ENCODE results near the gene CEP97.

Gene CEP97

DNA sequence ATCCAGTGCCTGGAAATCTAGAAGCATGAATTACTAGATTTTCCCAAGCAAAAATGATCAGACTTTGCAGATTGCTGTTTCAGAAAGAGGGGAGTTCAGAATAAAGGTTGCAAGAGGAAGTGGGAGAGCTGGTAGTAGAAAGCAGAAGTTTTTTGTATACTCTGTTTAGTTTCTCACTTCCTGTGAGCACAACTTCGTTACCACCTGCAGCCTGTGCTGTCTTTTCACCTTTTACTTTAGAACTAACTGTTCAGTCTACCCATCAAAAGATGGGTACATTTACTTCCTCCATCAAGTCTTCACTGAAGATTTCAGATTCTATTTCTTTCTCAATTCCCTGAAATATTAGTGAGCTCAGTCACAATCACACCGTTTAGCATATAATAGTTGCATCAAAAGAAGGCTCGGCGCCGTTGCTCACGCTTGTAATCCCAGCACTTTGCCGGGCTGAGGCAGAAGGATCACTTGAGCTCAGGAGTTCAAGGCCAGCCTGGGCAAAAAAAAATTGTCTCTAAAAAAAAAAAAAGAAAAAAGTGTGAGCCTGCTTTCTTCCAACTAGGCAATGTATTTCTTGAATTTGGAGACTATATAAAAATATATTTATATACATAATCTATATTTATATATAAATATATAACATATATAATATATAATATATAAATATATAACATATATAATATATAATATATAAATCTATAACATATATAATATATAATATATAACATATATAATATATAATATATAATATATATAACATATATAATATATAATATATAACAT is 1.8 kb upstream of the CEP97 start:
- H4K8ac ChIP-seq (ENCODE audit: low read depth, low read length): no peak overlapping the region
- H2BK5ac ChIP-seq (ENCODE audit: low read depth, low read length, poor library complexity): no peak overlapping the region
- no peak overlapping the region for H3K4me3 ChIP-seq (ENCODE audit: low read depth, low read length)
- H3K23ac ChIP-seq (ENCODE audit: low read length): no peak overlapping the region
- peaks cover 0 to 1% of the 10 kb centered on the region in 2 experiments for H3K36me3 ChIP-seq (ENCODE audit: control insufficient read depth in 1 of 2, insufficient read depth in 2 of 2, low read length in 2 of 2)
- H4K91ac ChIP-seq (ENCODE audit: low read depth, low read length): no peak overlapping the region
- H2BK120ac ChIP-seq (ENCODE audit: insufficient read depth, low read length, poor library complexity): no peak overlapping the region
- H3K79me1 ChIP-seq (ENCODE audit: low read length): no peaks in the 10 kb centered on the region
- peaks cover 5% of the 10 kb centered on the region for H3K79me2 ChIP-seq (ENCODE audit: control insufficient read depth, insufficient read depth, low read length, poor library complexity)
- no peak overlapping the region for H3K14ac ChIP-seq (ENCODE audit: low read length)
- no peak overlapping the region for H3K4me2 ChIP-seq (ENCODE audit: low read length)
- H3K9ac ChIP-seq (ENCODE audit: low read length): no peak overlapping the region
- H3K4ac ChIP-seq (ENCODE audit: low read depth, low read length): no peak overlapping the region
- WGBS (ENCODE audit: extremely low coverage, insufficient coverage, insufficient read length): no CpG with 5 or more reads among the region's 7 CpGs
- no peaks in the 10 kb centered on the region for H3K4me1 ChIP-seq (ENCODE audit: control insufficient read depth in 1 of 2, insufficient read depth in 2 of 2, low read length in 2 of 2)
- H2AK5ac ChIP-seq (ENCODE audit: low read length): no peak overlapping the region
- no peaks in the 10 kb centered on the region for H3K27me3 ChIP-seq (ENCODE audit: insufficient read depth, low read length)
- H3K18ac ChIP-seq (ENCODE audit: low read length): no peak overlapping the region
- H2BK12ac ChIP-seq (ENCODE audit: low read length): no peak overlapping the region
- H4K12ac ChIP-seq (ENCODE audit: low read depth, low read length): no peak overlapping the region
- H3K9me3 ChIP-seq (ENCODE audit: insufficient read depth, low read depth, low read length): no peaks in the 10 kb centered on the region
- DNase-seq: no peak
- no peak overlapping the region for H2AFZ ChIP-seq (ENCODE audit: insufficient read depth, low read length, poor library complexity)
- no peak overlapping the region for H3K27ac ChIP-seq (ENCODE audit: low read depth, low read length)

DNA sequence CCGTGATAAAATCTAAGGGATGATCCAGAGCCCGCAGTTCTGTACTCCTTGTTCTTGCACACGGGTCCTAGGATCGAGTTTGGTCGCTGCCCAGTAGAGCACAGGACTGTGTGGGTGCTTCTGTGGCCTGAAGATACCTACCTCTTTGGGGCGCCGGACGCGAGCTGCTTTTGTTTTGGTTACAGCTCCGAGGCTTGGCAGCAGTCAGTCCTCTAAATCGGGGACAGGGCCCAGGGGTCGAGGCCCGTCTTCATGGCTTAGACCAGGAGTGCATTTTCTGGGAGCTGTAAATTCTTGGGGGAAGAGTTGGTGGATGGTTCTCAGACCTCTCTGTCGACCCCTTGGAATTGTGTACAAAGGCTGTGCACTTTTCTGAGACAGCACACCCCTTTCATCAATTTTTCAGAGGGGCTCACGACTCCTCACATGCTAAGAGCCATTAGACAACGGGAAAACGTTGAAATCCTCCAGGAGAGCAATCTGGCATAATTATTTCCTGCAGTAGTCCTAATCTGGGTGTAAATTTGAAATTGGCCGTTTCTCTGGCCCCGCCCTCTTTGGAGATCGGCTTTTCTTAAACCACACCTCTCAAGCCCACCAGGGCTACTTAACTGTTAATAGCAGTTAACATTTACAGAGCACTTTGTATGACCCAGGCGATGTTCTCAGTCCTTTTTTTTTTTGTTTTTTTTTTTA is 928 bp downstream of the CEP97 start:
- WGBS (ENCODE audit: extremely low coverage, insufficient coverage, insufficient read length): no CpG with 5 or more reads among the region's 21 CpGs

DNA sequence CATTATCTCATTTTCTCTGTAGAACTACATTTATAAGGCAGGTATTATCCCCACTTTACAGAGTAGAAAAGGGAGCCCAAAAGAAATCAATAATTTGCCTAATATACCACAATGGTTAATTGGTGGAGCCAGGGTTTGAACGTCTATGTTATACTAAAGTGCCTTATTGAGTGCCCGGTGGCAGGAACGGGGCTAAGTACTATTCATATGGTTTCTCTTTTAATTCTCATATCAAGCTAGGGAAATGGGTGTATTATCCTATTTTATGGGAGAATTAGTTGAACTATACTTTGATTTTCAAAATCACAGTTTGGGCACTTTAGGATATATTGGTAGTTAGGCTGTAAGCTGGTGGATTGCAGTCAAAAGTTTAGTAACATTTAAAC is 1.5 kb downstream of the CEP97 start:
- no peak overlapping the region for H3K4me3 ChIP-seq (ENCODE audit: low read depth, low read length)
- H3K27me3 ChIP-seq (ENCODE audit: insufficient read depth, low read length): no peaks in the 10 kb centered on the region
- H3K18ac ChIP-seq (ENCODE audit: low read length): no peak overlapping the region
- peaks cover 4 to 10% of the 10 kb centered on the region in 2 experiments for H3K36me3 ChIP-seq (ENCODE audit: control insufficient read depth in 1 of 2, insufficient read depth in 2 of 2, low read length in 2 of 2)
- no peaks in the 10 kb centered on the region for H3K9me3 ChIP-seq (ENCODE audit: insufficient read depth, low read depth, low read length)
- H3K79me1 ChIP-seq (ENCODE audit: low read length): no peaks in the 10 kb centered on the region
- no CpG with 5 or more reads among the region's 3 CpGs for WGBS (ENCODE audit: extremely low coverage, insufficient coverage, insufficient read length)
- H4K91ac ChIP-seq (ENCODE audit: low read depth, low read length): no peak overlapping the region
- no peak overlapping the region for H3K9ac ChIP-seq (ENCODE audit: low read length)
- no peaks in the 10 kb centered on the region for H3K4me1 ChIP-seq (ENCODE audit: control insufficient read depth in 1 of 2, insufficient read depth in 2 of 2, low read length in 2 of 2)
- no peak overlapping the region for H3K4ac ChIP-seq (ENCODE audit: low read depth, low read length)
- no peak overlapping the region for H4K12ac ChIP-seq (ENCODE audit: low read depth, low read length)
- DNase-seq: no peak
- H3K4me2 ChIP-seq (ENCODE audit: low read length): no peak overlapping the region
- no peak overlapping the region for H4K8ac ChIP-seq (ENCODE audit: low read depth, low read length)
- H2BK5ac ChIP-seq (ENCODE audit: low read depth, low read length, poor library complexity): no peak overlapping the region
- no peak overlapping the region for H2BK12ac ChIP-seq (ENCODE audit: low read length)
- H3K23ac ChIP-seq (ENCODE audit: low read length): no peak overlapping the region
- H3K27ac ChIP-seq (ENCODE audit: low read depth, low read length): no peak overlapping the region
- no peak overlapping the region for H3K14ac ChIP-seq (ENCODE audit: low read length)
- H2AFZ ChIP-seq (ENCODE audit: insufficient read depth, low read length, poor library complexity): no peak overlapping the region
- H2AK5ac ChIP-seq (ENCODE audit: low read length): no peak overlapping the region
- peaks cover 5% of the 10 kb centered on the region for H3K79me2 ChIP-seq (ENCODE audit: control insufficient read depth, insufficient read depth, low read length, poor library complexity)
- H2BK120ac ChIP-seq (ENCODE audit: insufficient read depth, low read length, poor library complexity): no peak overlapping the region

More for the DNA sequence above, 928 bp downstream of the CEP97 start:
- Histone ChIP-seq H3K18ac (ENCODE audit: low read length) (peak overlapping the region; percentile 74), H3K4ac (ENCODE audit: low read depth, low read length) (peak overlapping the region; percentile 65), H3K9ac (ENCODE audit: low read length) (peak overlapping the region; percentile 15), H2AFZ (ENCODE audit: insufficient read depth, low read length, poor library complexity) (peak overlapping the region; percentile 93), H3K4me2 (ENCODE audit: low read length) (peak overlapping the region; percentile 81), H3K4me1 (ENCODE audit: control insufficient read depth in 1 of 2, insufficient read depth in 2 of 2, low read length in 2 of 2) (no peaks in the 10 kb centered on the region), H2BK5ac (ENCODE audit: low read depth, low read length, poor library complexity) (no peak overlapping the region), H3K4me3 (ENCODE audit: low read depth, low read length) (peak overlapping the region; percentile 85), H2BK12ac (ENCODE audit: low read length) (no peak overlapping the region), H2AK5ac (ENCODE audit: low read length) (peak overlapping the region; percentile 53), H2BK120ac (ENCODE audit: insufficient read depth, low read length, poor library complexity) (no peak overlapping the region), H3K79me1 (ENCODE audit: low read length) (no peaks in the 10 kb centered on the region), H3K14ac (ENCODE audit: low read length) (peak overlapping the region; percentile 61), H3K27ac (ENCODE audit: low read depth, low read length) (no peak overlapping the region), H4K91ac (ENCODE audit: low read depth, low read length) (peak overlapping the region; percentile 41), H3K27me3 (ENCODE audit: insufficient read depth, low read length) (no peaks in the 10 kb centered on the region), H3K79me2 (ENCODE audit: control insufficient read depth, insufficient read depth, low read length, poor library complexity) (peaks cover 5% of the 10 kb centered on the region), H4K8ac (ENCODE audit: low read depth, low read length) (peak overlapping the region; percentile 95), H3K9me3 (ENCODE audit: insufficient read depth, low read depth, low read length) (no peaks in the 10 kb centered on the region), H3K36me3 (ENCODE audit: control insufficient read depth in 1 of 2, insufficient read depth in 2 of 2, low read length in 2 of 2) (peaks cover 4 to 10% of the 10 kb centered on the region in 2 experiments), H4K12ac (ENCODE audit: low read depth, low read length) (peak overlapping the region; percentile 86), H3K23ac (ENCODE audit: low read length) (no peak overlapping the region)
- no peak for DNase-seq

DNA sequence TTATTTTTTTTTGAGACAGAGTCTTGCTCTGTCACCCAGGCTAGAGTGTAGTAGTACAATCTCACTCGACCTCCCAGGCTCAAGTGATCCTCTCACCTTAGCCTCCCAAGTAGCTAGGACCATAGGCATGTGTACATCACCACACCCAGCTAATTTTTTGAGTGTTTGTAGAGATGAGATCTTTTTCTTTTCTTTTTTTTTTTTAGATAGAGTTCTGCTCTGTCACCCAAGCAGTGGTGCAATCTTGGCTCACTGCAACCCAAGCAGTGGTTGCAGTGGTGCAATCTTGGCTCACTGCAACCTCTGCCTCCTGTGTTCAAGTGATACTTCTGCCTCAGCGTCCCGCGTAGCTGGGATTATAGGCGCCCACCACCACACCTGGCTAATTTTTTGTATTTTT is 5.2 kb downstream of the CEP97 start:
- WGBS (ENCODE audit: extremely low coverage, insufficient coverage, insufficient read length): no CpG with 5 or more reads among the region's 5 CpGs
- H3K4me1 ChIP-seq (ENCODE audit: control insufficient read depth in 1 of 2, insufficient read depth in 2 of 2, low read length in 2 of 2): no peaks in the 10 kb centered on the region
- H4K12ac ChIP-seq (ENCODE audit: low read depth, low read length): no peak overlapping the region
- no peak overlapping the region for H2BK120ac ChIP-seq (ENCODE audit: insufficient read depth, low read length, poor library complexity)
- H2BK12ac ChIP-seq (ENCODE audit: low read length): no peak overlapping the region
- no peak overlapping the region for H2BK5ac ChIP-seq (ENCODE audit: low read depth, low read length, poor library complexity)
- peaks cover 5% of the 10 kb centered on the region for H3K79me2 ChIP-seq (ENCODE audit: control insufficient read depth, insufficient read depth, low read length, poor library complexity)
- no peak overlapping the region for H3K4me3 ChIP-seq (ENCODE audit: low read depth, low read length)
- H3K23ac ChIP-seq (ENCODE audit: low read length): no peak overlapping the region
- no peak overlapping the region for H3K14ac ChIP-seq (ENCODE audit: low read length)
- H3K4ac ChIP-seq (ENCODE audit: low read depth, low read length): no peak overlapping the region
- H3K27ac ChIP-seq (ENCODE audit: low read depth, low read length): no peak overlapping the region
- H3K27me3 ChIP-seq (ENCODE audit: insufficient read depth, low read length): no peaks in the 10 kb centered on the region
- no peaks in the 10 kb centered on the region for H3K79me1 ChIP-seq (ENCODE audit: low read length)
- H3K9ac ChIP-seq (ENCODE audit: low read length): no peak overlapping the region
- no peak overlapping the region for H4K91ac ChIP-seq (ENCODE audit: low read depth, low read length)
- H3K36me3 ChIP-seq (ENCODE audit: control insufficient read depth in 1 of 2, insufficient read depth in 2 of 2, low read length in 2 of 2): peaks cover 14 to 20% of the 10 kb centered on the region in 2 experiments
- H3K9me3 ChIP-seq (ENCODE audit: insufficient read depth, low read depth, low read length): no peaks in the 10 kb centered on the region
- no peak overlapping the region for H3K18ac ChIP-seq (ENCODE audit: low read length)
- H3K4me2 ChIP-seq (ENCODE audit: low read length): no peak overlapping the region
- no peak overlapping the region for H2AFZ ChIP-seq (ENCODE audit: insufficient read depth, low read length, poor library complexity)
- peak; percentile 66 to 84 for DNase-seq
- H4K8ac ChIP-seq (ENCODE audit: low read depth, low read length): no peak overlapping the region
- no peak overlapping the region for H2AK5ac ChIP-seq (ENCODE audit: low read length)
